Measurements from ENCODE around the gene PRKG2. TPM values are rescaled to one million over a fixed set of nuclear protein-coding genes. Genes with fewer than 3 reads are reported as not detected.

The PRKG2 gene, protein sequence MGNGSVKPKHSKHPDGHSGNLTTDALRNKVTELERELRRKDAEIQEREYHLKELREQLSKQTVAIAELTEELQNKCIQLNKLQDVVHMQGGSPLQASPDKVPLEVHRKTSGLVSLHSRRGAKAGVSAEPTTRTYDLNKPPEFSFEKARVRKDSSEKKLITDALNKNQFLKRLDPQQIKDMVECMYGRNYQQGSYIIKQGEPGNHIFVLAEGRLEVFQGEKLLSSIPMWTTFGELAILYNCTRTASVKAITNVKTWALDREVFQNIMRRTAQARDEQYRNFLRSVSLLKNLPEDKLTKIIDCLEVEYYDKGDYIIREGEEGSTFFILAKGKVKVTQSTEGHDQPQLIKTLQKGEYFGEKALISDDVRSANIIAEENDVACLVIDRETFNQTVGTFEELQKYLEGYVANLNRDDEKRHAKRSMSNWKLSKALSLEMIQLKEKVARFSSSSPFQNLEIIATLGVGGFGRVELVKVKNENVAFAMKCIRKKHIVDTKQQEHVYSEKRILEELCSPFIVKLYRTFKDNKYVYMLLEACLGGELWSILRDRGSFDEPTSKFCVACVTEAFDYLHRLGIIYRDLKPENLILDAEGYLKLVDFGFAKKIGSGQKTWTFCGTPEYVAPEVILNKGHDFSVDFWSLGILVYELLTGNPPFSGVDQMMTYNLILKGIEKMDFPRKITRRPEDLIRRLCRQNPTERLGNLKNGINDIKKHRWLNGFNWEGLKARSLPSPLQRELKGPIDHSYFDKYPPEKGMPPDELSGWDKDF
- total RNA-seq: 1 to 10 TPM in 1 of 2 experiments, under 1 TPM in 1; 0.60 to 1.0 TPM

DNA sequence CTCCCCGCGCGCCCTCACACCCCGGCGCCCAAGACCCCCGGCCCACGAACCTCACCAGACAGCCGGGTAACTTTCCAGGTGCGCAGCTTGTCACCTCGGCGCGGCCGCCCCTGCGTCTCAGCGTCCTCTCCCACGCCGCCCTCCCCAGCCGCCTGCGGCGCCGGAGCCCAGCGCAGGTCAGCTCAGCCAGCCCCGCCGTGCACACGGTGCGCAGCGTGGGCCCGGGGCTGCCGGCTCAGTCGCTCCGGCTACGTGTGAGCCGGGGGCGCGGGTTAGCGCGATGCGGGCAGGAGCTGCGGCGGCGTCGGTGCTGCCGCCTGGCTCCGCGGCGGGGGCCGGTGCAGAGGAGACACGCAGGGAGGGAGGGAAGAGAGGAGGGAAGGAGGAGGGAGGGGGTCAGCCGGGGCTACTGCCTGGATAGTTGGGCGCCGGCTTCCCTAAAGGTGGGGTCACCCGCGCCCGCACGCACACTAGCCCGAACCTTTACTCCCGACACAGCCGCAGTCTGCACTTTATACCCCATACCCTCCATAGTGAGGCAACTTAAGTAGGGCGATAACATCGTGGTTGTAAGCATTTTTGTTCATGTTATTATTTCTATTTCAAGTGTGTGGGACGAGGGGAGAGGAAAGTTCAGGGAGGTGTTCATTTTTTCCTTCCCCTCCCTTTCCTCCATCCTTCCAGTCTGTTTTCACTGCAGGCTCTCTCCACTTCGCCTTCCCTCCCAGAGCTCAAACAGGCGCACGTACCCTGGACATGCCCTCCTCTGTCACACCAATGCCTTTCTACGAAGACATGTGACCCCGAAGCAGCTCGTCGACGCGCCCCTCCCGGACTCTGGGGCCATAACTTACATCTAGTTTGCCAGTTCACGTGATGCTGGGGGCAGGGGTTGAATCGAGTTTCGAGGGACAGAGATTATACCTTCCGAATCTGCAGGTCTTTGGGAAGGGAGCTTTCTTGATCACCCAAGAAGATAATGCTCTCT lies at the start of gene PRKG2:
PRKG2 (minus strand) TSS at position 342 of the 988 bp plus-strand sequence. CDS start 10,175 bp downstream, outside the sequence.

Other genes with a start within 250 kb of the PRKG2 start
- gene BMP3, start 184.5 kb downstream of the PRKG2 start, total RNA-seq: not detected